ENCODE data around the gene ATP7A.

DNA sequence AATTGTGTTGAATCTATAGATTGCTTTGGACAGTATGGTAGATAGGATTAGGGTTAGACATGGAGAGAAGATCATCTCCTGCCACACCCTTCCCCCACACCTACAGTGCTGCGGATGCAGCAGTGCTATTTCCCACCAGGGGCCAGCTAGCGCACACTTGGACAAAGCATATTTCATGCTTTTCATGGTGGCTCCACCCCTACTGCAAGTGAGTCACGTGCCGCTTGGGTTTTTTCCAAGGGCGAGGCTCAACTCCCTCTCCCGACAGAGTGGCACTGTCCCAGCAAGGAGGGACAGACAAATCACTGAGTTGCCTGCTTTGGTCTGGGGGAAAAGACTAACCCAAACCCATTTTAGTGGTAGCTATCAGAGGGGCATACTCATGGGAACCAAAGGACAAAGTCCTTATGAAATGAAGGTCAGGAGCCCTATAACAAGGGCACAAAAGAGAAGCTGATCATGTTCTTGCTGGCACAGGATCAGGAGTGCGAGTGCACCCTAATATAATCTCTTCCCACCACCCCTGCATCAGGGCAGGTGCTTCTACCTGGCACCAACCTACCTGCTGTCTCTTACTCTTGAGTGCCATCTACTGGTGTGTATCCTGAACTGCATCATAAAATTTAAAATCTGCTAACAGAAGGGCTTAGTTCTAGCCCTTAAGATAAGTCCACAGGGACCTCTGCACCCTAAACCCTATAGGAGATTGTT is 114.0 kb downstream of the ATP7A start:
- TF ChIP-seq, protein P1, sequence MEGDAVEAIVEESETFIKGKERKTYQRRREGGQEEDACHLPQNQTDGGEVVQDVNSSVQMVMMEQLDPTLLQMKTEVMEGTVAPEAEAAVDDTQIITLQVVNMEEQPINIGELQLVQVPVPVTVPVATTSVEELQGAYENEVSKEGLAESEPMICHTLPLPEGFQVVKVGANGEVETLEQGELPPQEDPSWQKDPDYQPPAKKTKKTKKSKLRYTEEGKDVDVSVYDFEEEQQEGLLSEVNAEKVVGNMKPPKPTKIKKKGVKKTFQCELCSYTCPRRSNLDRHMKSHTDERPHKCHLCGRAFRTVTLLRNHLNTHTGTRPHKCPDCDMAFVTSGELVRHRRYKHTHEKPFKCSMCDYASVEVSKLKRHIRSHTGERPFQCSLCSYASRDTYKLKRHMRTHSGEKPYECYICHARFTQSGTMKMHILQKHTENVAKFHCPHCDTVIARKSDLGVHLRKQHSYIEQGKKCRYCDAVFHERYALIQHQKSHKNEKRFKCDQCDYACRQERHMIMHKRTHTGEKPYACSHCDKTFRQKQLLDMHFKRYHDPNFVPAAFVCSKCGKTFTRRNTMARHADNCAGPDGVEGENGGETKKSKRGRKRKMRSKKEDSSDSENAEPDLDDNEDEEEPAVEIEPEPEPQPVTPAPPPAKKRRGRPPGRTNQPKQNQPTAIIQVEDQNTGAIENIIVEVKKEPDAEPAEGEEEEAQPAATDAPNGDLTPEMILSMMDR (IDR thresholded peaks at IDR 0.05), result peak; percentile 40 to 66 (median 57)
- no peak for TF ChIP-seq POLR2A (IDR thresholded peaks at IDR 0.05)
